Tibial nerve (tissue), 4 donors: ENCODE results near the gene GPRC5D.

ENCODE experiments used
- EP300 ChIP-seq, 2 donors: sonication (generic); formaldehyde crosslinking; IDR thresholded peaks; one replicate each; pipeline ENCODE4 v1.6.1; 2017; ENCODE audit warnings: antibody characterized with exemption in 2 of 2, mild to moderate bottlenecking in 1 of 2
- POLR2A ChIP-seq, 2 donors: fragments of 450-650 bp; IDR thresholded peaks; one replicate each; pipeline ENCODE4 v1.6.1; 2017; ENCODE audit warnings: antibody characterized with exemption in 2 of 2, mild to moderate bottlenecking in 2 of 2, moderate library complexity in 2 of 2
- TF ChIP-seq, protein P1 (sequence below), 5 experiments: fragments of 200-600 bp in 3 of 5; fragments of 450-650 bp in 2 of 5; sonication (generic) in 3 of 5; IDR thresholded peaks; one replicate each; pipeline ENCODE4 v1.5.1; 2016 to 2019; ENCODE audit warnings: antibody characterized with exemption in 5 of 5, mild to moderate bottlenecking in 3 of 5, moderate library complexity in 2 of 5

- TF ChIP-seq POLR2A (IDR thresholded peaks at IDR 0.05), result no peak
- TF ChIP-seq, protein P1, sequence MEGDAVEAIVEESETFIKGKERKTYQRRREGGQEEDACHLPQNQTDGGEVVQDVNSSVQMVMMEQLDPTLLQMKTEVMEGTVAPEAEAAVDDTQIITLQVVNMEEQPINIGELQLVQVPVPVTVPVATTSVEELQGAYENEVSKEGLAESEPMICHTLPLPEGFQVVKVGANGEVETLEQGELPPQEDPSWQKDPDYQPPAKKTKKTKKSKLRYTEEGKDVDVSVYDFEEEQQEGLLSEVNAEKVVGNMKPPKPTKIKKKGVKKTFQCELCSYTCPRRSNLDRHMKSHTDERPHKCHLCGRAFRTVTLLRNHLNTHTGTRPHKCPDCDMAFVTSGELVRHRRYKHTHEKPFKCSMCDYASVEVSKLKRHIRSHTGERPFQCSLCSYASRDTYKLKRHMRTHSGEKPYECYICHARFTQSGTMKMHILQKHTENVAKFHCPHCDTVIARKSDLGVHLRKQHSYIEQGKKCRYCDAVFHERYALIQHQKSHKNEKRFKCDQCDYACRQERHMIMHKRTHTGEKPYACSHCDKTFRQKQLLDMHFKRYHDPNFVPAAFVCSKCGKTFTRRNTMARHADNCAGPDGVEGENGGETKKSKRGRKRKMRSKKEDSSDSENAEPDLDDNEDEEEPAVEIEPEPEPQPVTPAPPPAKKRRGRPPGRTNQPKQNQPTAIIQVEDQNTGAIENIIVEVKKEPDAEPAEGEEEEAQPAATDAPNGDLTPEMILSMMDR (IDR thresholded peaks at IDR 0.05), result no peak
- TF ChIP-seq EP300 (IDR thresholded peaks at IDR 0.05), result no peak
These were observed 21.0 kb upstream of the GPRC5D start for GRCh38 chr12:12973019-12973418.
